Mesothelial cell of epicardium (in vitro differentiated cells): ENCODE results near the gene RBM6. TPM values are rescaled to one million over a fixed set of nuclear protein-coding genes. Genes with fewer than 3 reads are reported as not detected.

Source experiments
- total RNA-seq: library from RNA; stranded (reverse); gene quantifications from 3 replicates; pipeline ENCODE4 v1.2.1, GENCODE V29; 2021

The RBM6 gene
- total RNA-seq, 1 donor from 2014 or later, result 162 TPM

Other genes with a start within 250 kb of the RBM6 start
- 0.78 to 0.95 TPM in 2 of 3 replicates, not detected in the other for gene AMIGO3, start 220.5 kb upstream of the RBM6 start, total RNA-seq
- 32.3 to 33.9 TPM (median 32.7 TPM) in 3 replicates for gene GMPPB, start 216.2 kb upstream of the RBM6 start, total RNA-seq
- 41.7 to 46.4 TPM (median 46.4 TPM) in 3 replicates for gene IP6K1, start 153.6 kb upstream of the RBM6 start, total RNA-seq
- gene CDHR4, start 140.3 kb upstream of the RBM6 start, total RNA-seq, result 0.27 to 0.42 TPM in 2 of 3 replicates, not detected in the other
- gene INKA1, start 136.9 kb upstream of the RBM6 start, total RNA-seq, result 7.7 to 9.4 TPM (median 8.4 TPM) in 3 replicates
- 133 to 144 TPM (median 139 TPM) in 3 replicates for gene UBA7, start 126.2 kb upstream of the RBM6 start, total RNA-seq
- gene TRAIP, start 83.6 kb upstream of the RBM6 start, total RNA-seq, result 10.4 to 15.0 TPM (median 10.6 TPM) in 3 replicates
- 0.14 to 0.58 TPM in 2 of 3 replicates, not detected in the other for gene CAMKV, start 70.2 kb upstream of the RBM6 start, total RNA-seq
- 3.8 to 7.0 TPM (median 4.3 TPM) in 3 replicates for gene MST1R, start 36.3 kb upstream of the RBM6 start, total RNA-seq
- gene MON1A, start 10.3 kb upstream of the RBM6 start, total RNA-seq, result 5.7 to 6.2 TPM (median 5.7 TPM) in 3 replicates
- gene RBM5, start 148.8 kb downstream of the RBM6 start, total RNA-seq, result 301 to 332 TPM (median 322 TPM) in 3 replicates
- gene SEMA3F, start 215.2 kb downstream of the RBM6 start, total RNA-seq, result 94.5 to 101 TPM (median 99.1 TPM) in 3 replicates